SW 1271 (cell line): ENCODE measurements around the gene DIAPH1.

Source experiments
- DNase-seq, 2 experiments: peaks; one replicate each; lab custom pipeline; 2025; lab: John Stamatoyannopoulos, UW

DIAPH1 gene

DNA sequence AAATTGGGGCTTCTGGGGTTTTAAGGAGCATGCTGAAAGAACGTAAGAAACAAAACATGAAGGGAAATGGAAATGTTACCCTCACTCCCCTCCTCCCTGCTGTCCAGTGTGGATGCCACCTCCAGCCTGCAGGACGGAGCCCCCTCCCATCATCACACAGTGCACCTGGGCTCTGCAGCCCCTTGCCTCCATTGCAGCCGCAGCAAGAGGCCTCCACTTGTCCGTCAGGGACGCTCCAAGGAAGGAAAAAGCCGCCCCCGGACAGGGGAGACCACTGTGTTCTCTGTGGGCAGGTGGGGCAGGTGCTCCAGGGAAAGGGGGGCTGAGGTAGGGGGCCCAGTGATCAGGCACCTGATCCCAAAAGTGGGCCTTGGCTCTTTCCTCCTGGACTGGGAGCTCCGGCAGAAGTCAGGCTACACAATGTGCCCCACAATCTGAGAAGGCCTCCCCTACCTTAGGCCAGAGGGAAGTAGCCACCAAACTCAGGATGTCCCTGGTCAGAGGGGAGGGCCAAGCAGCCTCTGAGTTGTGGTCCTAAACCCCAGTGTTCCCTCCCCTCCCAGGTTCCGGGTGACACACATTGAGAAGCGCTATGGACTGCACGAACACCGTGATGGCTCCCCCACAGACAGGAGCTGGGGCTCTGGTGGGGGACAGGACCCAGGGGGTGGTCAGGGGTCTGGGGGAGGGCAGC lies 20.7 kb upstream of the DIAPH1 start:
- no peak for DNase-seq

- DNase-seq = no peak
Observed at GRCh38 chr5:141638771-141639170, 20.0 kb upstream of the DIAPH1 start.

- peak in 1 of 2 experiments; percentile 36 for DNase-seq
Observed at GRCh38 chr5:141637767-141638419, 19.1 kb upstream of the DIAPH1 start.

DNA sequence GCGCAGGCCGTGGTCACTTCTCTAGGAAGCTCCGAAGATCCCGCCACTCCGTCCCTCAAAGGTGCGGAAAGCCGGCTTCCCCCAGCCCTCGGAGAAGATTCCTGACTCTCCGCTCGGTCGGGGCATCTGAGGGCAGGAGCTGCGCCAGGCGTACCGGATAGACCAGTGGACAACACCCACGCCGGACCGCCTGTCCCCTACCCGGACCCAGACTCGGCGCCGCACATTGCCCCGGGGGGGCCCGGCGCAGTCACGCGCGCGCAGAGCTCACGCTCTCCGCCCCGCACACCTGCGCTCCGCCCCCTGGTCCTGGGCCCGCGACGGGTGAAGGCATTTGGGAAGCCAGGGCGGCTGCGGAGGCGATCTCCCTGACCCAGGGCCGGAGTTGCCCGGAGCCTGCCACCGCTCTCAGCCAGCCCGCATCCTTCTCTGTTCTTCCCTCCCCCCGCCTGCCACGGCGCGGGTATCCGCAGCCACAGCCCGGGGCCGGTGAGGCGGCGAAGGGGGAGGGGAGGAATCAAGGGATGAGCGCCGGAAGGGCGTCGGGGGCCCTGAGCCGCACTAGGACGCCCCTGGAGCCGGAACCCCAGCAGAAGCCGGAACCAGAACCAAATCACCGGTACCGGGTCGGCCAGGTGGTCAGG lies 18.4 kb upstream of the DIAPH1 start:
- DNase-seq = no peak

- DNase-seq = peak; percentile 58 to 88
Observed at GRCh38 chr5:141636413-141637122, 17.8 kb upstream of the DIAPH1 start, which contains the start of the genes HDAC3 and RELL2. Gene HDAC3, minus strand, starts transcription at chr5:141636849. Its CDS starts 59 bp downstream, at chr5:141636790. Gene RELL2, plus strand, starts transcription at chr5:141636997. Its CDS starts 1,229 bp downstream, at chr5:141638226.

GRCh38 chr5:141636106-141636412 lies 17.3 kb upstream of the DIAPH1 start:
- no peak for DNase-seq

DNA sequence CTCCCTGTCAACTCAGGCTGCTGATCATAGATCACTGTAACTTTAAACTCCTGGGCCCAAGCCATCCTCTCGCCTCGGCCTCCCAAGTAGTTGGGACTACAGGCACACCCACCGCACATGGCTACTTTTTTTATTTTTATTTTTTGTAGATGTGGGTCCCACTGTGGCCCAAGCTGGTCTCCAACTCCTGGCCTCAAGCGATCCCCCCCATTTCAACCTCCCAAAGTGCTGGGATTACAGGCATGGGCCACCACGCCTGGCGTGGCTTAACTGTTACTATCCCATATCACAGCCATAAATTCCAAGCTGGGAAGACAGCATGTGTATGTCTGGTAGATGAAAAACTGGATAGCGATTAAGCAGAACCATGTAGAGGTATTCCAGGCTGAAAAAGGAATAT lies 16.8 kb upstream of the DIAPH1 start:
- DNase-seq = no peak

- DNase-seq = no peak
Observed at GRCh38 chr5:141634720-141635119, 15.9 kb upstream of the DIAPH1 start.

DNA sequence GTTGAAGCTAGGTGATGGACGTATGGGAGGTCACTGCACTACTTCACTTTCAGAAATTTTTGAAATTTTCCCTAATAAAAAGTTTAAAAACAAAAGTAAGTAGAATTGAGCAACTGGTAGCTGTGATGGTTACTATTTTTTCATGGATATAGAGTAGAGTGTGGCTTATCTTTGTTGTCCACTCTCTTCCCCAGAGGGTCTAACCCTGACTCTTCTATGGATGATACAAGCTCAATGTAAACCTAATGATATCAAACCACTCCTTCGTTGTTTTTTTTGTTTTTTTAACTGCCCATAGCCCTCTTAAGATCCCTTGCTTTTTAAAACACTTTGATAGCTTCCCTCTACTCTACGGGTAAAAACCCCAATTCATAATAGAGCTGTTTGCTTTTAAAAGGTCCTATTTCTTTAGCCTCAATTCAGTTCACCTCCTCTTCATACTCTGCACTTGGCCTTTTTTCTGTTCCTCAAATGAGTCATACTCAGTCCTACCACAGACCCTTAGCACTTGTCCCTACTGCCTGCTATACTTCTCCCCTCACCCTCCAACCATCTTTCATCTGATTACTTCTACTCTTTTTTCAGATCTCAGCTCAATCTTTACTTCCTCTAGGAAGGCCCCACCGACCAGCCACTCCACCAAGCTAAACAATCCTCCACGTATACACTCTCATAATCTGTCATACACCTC lies 15.2 kb upstream of the DIAPH1 start:
- DNase-seq = no peak

- DNase-seq = no peak
Observed at GRCh38 chr5:141632650-141633049, 13.8 kb upstream of the DIAPH1 start.

DNA sequence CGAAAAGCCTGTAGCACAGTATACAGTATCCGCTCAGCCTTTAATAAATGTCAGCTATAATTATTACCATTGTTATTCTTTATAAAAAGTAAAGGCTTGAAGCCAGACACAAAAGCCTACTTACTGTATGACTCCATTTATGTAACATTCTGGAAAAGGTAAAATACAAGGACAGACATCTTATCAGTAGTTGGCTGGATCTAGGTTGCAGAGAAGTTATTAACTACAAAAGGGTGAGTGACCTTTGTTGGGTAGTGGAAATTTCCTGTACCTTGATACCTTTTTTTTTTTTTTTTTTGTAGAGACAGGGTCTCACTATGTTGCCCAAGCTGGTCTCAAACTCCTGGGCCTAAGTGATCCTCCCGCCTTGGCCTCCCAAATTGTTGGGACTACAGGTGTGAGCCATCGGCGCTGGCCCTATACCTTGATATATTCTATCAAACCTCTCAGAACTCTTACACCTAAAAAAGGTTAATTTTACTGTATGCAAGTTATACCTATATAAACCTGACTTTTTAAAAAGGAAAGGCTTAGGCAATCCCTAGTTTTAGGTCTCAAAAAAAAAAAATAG lies 11.9 kb upstream of the DIAPH1 start:
- no peak for DNase-seq

- no peak for DNase-seq
Observed at GRCh38 chr5:141628175-141628788, 9.5 kb upstream of the DIAPH1 start.

DNA sequence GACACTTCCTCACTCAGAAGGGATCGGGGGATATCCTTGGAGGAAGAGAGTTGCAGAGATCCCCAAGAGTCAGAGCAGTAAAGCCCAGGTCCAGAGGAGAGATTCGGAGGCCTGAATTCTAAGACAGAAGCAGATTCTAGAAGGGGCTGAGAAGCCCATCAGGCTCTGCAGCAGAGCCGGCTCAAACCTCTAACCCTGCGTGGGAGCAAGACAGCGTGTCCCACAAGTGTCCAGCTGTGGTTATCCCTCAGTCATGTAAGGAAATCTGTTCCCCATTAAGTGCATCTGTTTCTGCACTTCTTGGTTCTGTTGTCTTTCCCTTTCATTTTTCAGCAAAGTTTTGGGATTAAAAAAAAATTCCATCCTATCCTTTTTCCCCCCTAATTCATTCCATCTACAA lies 4.8 kb upstream of the DIAPH1 start:
- no peak for DNase-seq

- no peak for DNase-seq
Observed at GRCh38 chr5:141623186-141623585, 4.4 kb upstream of the DIAPH1 start.

GRCh38 chr5:141618030-141618803 lies 583 bp downstream of the DIAPH1 start:
- peak; percentile 34 to 70 for DNase-seq

DNA sequence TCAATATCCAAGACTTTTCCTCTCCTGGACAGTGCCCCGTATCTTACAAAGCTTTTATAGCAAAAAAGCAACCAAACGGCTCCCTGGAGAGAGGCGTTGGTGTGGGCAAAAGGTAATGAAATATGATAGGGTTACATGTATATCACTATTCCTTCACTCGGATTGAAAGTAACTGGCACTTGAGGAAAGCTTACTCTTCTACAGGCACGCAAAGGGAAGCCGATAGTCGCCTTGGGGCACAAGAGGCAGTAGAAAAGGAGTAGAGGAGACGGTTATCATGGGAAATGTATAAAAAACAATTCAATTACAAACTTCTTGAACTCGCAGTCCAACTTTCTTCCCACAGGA lies 1.1 kb downstream of the DIAPH1 start:
- DNase-seq = no peak

DNA sequence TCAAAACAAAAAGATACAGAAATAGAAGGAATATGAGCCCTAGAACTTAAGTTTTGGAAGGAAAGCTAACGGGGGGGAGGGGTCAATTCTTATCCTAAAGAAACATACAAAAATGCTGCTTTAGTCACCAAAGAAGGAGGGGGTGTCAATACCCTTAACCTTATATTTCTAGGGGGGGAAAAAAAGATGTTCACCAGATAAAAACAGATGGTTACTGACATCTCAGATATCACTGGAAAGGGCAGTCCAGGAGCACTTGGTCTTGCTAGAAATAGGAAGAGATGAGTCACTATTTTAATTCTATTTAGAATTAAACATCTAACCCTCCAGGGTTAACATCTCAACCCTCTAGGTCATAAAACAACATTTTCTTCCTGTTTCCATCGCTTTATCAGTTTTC lies 1.7 kb downstream of the DIAPH1 start:
- DNase-seq = no peak

DNA sequence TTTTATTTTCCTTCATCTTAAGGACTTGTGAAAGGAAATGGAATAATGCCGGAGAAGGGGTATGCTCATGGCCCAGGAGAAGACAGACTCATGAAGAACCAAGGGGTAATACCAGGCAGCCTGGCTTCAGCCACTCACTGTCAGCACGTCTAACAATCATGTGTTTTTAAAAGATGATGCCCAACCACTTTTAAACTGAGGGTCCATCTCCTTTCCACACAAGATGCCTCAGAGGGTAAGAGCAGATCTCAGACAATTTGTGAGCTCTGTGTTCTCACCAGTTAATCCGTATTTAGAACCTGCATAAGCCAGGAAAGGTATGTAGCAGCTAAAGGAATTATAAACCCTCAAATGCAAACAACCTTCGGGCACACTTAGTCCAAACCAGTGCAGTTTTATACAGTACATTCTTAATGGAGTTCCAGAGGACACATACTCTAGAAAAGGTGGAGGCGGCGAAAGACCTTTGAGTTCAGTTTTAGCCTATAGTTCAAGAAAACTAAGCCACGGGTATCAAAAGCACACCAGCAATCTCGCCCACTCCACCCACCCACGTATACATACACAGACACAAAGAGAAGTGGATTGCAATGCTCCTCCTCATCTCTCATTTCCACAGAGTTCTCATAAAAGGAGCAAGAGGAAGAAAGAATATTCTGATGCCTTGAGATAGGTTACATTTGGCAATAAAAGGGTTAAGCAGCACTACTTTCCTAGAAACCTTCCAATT lies 2.6 kb downstream of the DIAPH1 start:
- no peak for DNase-seq

- no peak for DNase-seq
Observed at GRCh38 chr5:141613344-141613743, 5.5 kb downstream of the DIAPH1 start.

GRCh38 chr5:141611289-141611688 lies 7.5 kb downstream of the DIAPH1 start:
- DNase-seq = no peak
